Activated naive CD8-positive, alpha-beta T cell (primary cell): Measurements from ENCODE around the gene SHC3.

Source experiments
- H3K27ac Mint-ChIP-seq: one replicate; pipeline ENCODE4 v1.8.0; 2021; ENCODE audit warnings: mixed read lengths
- H3K27me3 Mint-ChIP-seq: one replicate; pipeline ENCODE4 v1.8.0; 2021; ENCODE audit warnings: mixed read lengths
- H3K36me3 Mint-ChIP-seq: one replicate; pipeline ENCODE4 v1.8.0; 2021; ENCODE audit warnings: mixed read lengths
- H3K4me1 Mint-ChIP-seq: one replicate; pipeline ENCODE4 v1.8.0; 2021; ENCODE audit warnings: low read depth, mixed read lengths
- H3K4me3 Mint-ChIP-seq: one replicate; pipeline ENCODE4 v1.8.0; 2021; ENCODE audit warnings: mild to moderate bottlenecking, mixed read lengths
- H3K9me3 Mint-ChIP-seq: one replicate; pipeline ENCODE4 v1.8.0; 2021; ENCODE audit warnings: low read depth, mixed read lengths

SHC3 gene

GRCh38 chr9:89029788-89030187 is 148.8 kb downstream of the SHC3 start:
- peaks cover 8% of the 10 kb centered on the region for H3K36me3 Mint-ChIP-seq
- peaks cover 12% of the 10 kb centered on the region for H3K27me3 Mint-ChIP-seq
- no peaks in the 10 kb centered on the region for H3K4me1 Mint-ChIP-seq
- H3K9me3 Mint-ChIP-seq = peaks cover 13% of the 10 kb centered on the region
- no peak overlapping the region for H3K27ac Mint-ChIP-seq
- no peak overlapping the region for H3K4me3 Mint-ChIP-seq

GRCh38 chr9:89026876-89027275 is 151.7 kb downstream of the SHC3 start:
- no peaks in the 10 kb centered on the region for H3K4me1 Mint-ChIP-seq
- H3K9me3 Mint-ChIP-seq = peaks cover 13% of the 10 kb centered on the region
- H3K27ac Mint-ChIP-seq = no peak overlapping the region
- H3K4me3 Mint-ChIP-seq = no peak overlapping the region
- peaks cover 9% of the 10 kb centered on the region for H3K27me3 Mint-ChIP-seq
- peaks cover 8% of the 10 kb centered on the region for H3K36me3 Mint-ChIP-seq

- Mint-ChIP-seq H3K9me3 (peaks cover 13% of the 10 kb centered on the region), H3K4me3 (no peak overlapping the region), H3K36me3 (peaks cover 8% of the 10 kb centered on the region), H3K27ac (no peak overlapping the region), H3K4me1 (no peaks in the 10 kb centered on the region), H3K27me3 (peaks cover 7% of the 10 kb centered on the region)
These were observed 153.1 kb downstream of the SHC3 start for GRCh38 chr9:89025553-89025952.

GRCh38 chr9:89024727-89025126 is 153.9 kb downstream of the SHC3 start:
- Mint-ChIP-seq H3K36me3 (peaks cover 8% of the 10 kb centered on the region), H3K4me1 (no peaks in the 10 kb centered on the region), H3K27ac (no peak overlapping the region), H3K9me3 (peaks cover 6% of the 10 kb centered on the region), H3K27me3 (peaks cover 7% of the 10 kb centered on the region), H3K4me3 (no peak overlapping the region)

GRCh38 chr9:89023740-89024139 is 154.9 kb downstream of the SHC3 start:
- Mint-ChIP-seq H3K9me3 (no peaks in the 10 kb centered on the region), H3K4me3 (no peak overlapping the region), H3K4me1 (no peaks in the 10 kb centered on the region), H3K27ac (no peak overlapping the region), H3K27me3 (peaks cover 7% of the 10 kb centered on the region), H3K36me3 (peaks cover 4% of the 10 kb centered on the region)

- peaks cover 4% of the 10 kb centered on the region for H3K36me3 Mint-ChIP-seq
- peaks cover 5% of the 10 kb centered on the region for H3K27me3 Mint-ChIP-seq
- no peak overlapping the region for H3K4me3 Mint-ChIP-seq
- no peak overlapping the region for H3K27ac Mint-ChIP-seq
- H3K4me1 Mint-ChIP-seq = no peaks in the 10 kb centered on the region
- no peaks in the 10 kb centered on the region for H3K9me3 Mint-ChIP-seq
These were observed 155.7 kb downstream of the SHC3 start for GRCh38 chr9:89022902-89023301.

GRCh38 chr9:89022001-89022759 is 156.4 kb downstream of the SHC3 start:
- H3K27ac Mint-ChIP-seq = no peak overlapping the region
- H3K4me1 Mint-ChIP-seq = no peaks in the 10 kb centered on the region
- no peaks in the 10 kb centered on the region for H3K9me3 Mint-ChIP-seq
- peaks cover 4% of the 10 kb centered on the region for H3K36me3 Mint-ChIP-seq
- peaks cover 1% of the 10 kb centered on the region for H3K27me3 Mint-ChIP-seq
- H3K4me3 Mint-ChIP-seq = no peak overlapping the region

- Mint-ChIP-seq H3K4me3 (no peak overlapping the region), H3K36me3 (peaks cover 4% of the 10 kb centered on the region), H3K27ac (no peak overlapping the region), H3K4me1 (no peaks in the 10 kb centered on the region), H3K9me3 (no peaks in the 10 kb centered on the region), H3K27me3 (peaks cover 1% of the 10 kb centered on the region)
These were observed 157.3 kb downstream of the SHC3 start for GRCh38 chr9:89021154-89021803.

- Mint-ChIP-seq H3K36me3 (peaks cover 4% of the 10 kb centered on the region), H3K27me3 (peaks cover 1% of the 10 kb centered on the region), H3K27ac (no peak overlapping the region), H3K4me1 (no peaks in the 10 kb centered on the region), H3K9me3 (no peaks in the 10 kb centered on the region), H3K4me3 (no peak overlapping the region)
These were observed 157.9 kb downstream of the SHC3 start for GRCh38 chr9:89020754-89021153.

GRCh38 chr9:89015336-89015735 is 163.3 kb downstream of the SHC3 start:
- H3K4me3 Mint-ChIP-seq = no peak overlapping the region
- peaks cover 2% of the 10 kb centered on the region for H3K27me3 Mint-ChIP-seq
- no peaks in the 10 kb centered on the region for H3K36me3 Mint-ChIP-seq
- no peaks in the 10 kb centered on the region for H3K9me3 Mint-ChIP-seq
- no peaks in the 10 kb centered on the region for H3K4me1 Mint-ChIP-seq
- no peak overlapping the region for H3K27ac Mint-ChIP-seq

GRCh38 chr9:89014153-89014552 is 164.5 kb downstream of the SHC3 start:
- peaks cover 2% of the 10 kb centered on the region for H3K27me3 Mint-ChIP-seq
- no peak overlapping the region for H3K27ac Mint-ChIP-seq
- no peaks in the 10 kb centered on the region for H3K4me1 Mint-ChIP-seq
- no peaks in the 10 kb centered on the region for H3K9me3 Mint-ChIP-seq
- no peaks in the 10 kb centered on the region for H3K36me3 Mint-ChIP-seq
- no peak overlapping the region for H3K4me3 Mint-ChIP-seq

- no peak overlapping the region for H3K4me3 Mint-ChIP-seq
- H3K27me3 Mint-ChIP-seq = peaks cover 2% of the 10 kb centered on the region
- H3K27ac Mint-ChIP-seq = no peak overlapping the region
- no peaks in the 10 kb centered on the region for H3K9me3 Mint-ChIP-seq
- no peaks in the 10 kb centered on the region for H3K4me1 Mint-ChIP-seq
- no peaks in the 10 kb centered on the region for H3K36me3 Mint-ChIP-seq
These were observed 165.0 kb downstream of the SHC3 start for GRCh38 chr9:89013660-89014059.

GRCh38 chr9:89012294-89013042 is 166.2 kb downstream of the SHC3 start:
- peaks cover 6% of the 10 kb centered on the region for H3K27me3 Mint-ChIP-seq
- H3K9me3 Mint-ChIP-seq = no peaks in the 10 kb centered on the region
- no peaks in the 10 kb centered on the region for H3K4me1 Mint-ChIP-seq
- no peak overlapping the region for H3K4me3 Mint-ChIP-seq
- no peak overlapping the region for H3K27ac Mint-ChIP-seq
- H3K36me3 Mint-ChIP-seq = no peaks in the 10 kb centered on the region

- H3K9me3 Mint-ChIP-seq = no peaks in the 10 kb centered on the region
- H3K4me3 Mint-ChIP-seq = no peak overlapping the region
- no peaks in the 10 kb centered on the region for H3K4me1 Mint-ChIP-seq
- H3K27ac Mint-ChIP-seq = no peak overlapping the region
- H3K36me3 Mint-ChIP-seq = no peaks in the 10 kb centered on the region
- H3K27me3 Mint-ChIP-seq = peaks cover 6% of the 10 kb centered on the region
These were observed 166.9 kb downstream of the SHC3 start for GRCh38 chr9:89011683-89012082.

GRCh38 chr9:89010526-89011111 is 168.0 kb downstream of the SHC3 start:
- Mint-ChIP-seq H3K4me1 (no peaks in the 10 kb centered on the region), H3K36me3 (no peaks in the 10 kb centered on the region), H3K9me3 (no peaks in the 10 kb centered on the region), H3K4me3 (no peak overlapping the region), H3K27ac (no peak overlapping the region), H3K27me3 (peaks cover 6% of the 10 kb centered on the region)
